Lower lobe of right lung (tissue), 2 donors: Measurements from ENCODE around the gene RNF38. TPM values are rescaled to one million over a fixed set of nuclear protein-coding genes. Genes with fewer than 3 reads are reported as not detected.
"Not testable (repeated sequence)": the region's sequence is repeated elsewhere in the genome, so short reads cannot be mapped to it uniquely, and the experiment has no call there.

ENCODE experiments used
- ATAC-seq, 2 donors: fragments of 200-7000 bp; cut with Tn5 transposase; one replicate each; pipeline ENCODE4 v1.9.1; 2020 to 2022; ENCODE audit warnings: mild to moderate bottlenecking in 2 of 2, moderate library complexity in 2 of 2
- DNase-seq: peaks from one replicate; pipeline ENCODE4 v3.0.0-alpha.2; 2020
- H3K27ac ChIP-seq: fragments of 200-600 bp; one replicate; pipeline ENCODE4 v1.8.0; 2022
- H3K27me3 ChIP-seq: fragments of 200-600 bp; one replicate; pipeline ENCODE4 v1.8.0; 2022; ENCODE audit warnings: low read depth
- H3K36me3 ChIP-seq: fragments of 200-600 bp; one replicate; pipeline ENCODE4 v1.8.0; 2022; ENCODE audit warnings: mild to moderate bottlenecking
- H3K4me1 ChIP-seq: fragments of 200-600 bp; one replicate; pipeline ENCODE4 v1.8.0; 2022
- H3K4me3 ChIP-seq: fragments of 200-600 bp; one replicate; pipeline ENCODE4 v1.8.0; 2022; ENCODE audit warnings: mild to moderate bottlenecking
- H3K9me3 ChIP-seq: fragments of 200-600 bp; one replicate; pipeline ENCODE4 v1.8.0; 2022
- intact Hi-C: fragments of 100-400 bp; cut with DNase I; formaldehyde crosslinking; loops from one replicate; pipeline ENCODE4 v1.11.0; 2022
- total RNA-seq: library from RNA; stranded (reverse); fragmentation: NEBNext Ultra II Directional; extraction: Animal tissue kit (Norgen Biotek cat#: 25700); gene quantifications from one replicate; pipeline ENCODE4 v1.2.1, GENCODE V29; 2021
- TF ChIP-seq, protein P1 (sequence below): fragments of 200-600 bp; IDR thresholded peaks from one replicate; pipeline ENCODE4 v1.8.0; 2022; ENCODE audit warnings: antibody characterized with exemption, mild to moderate bottlenecking
- donor health status: DM: no; HTN: yes; CAD: no; lungs with severe emphysema.

Gene RNF38
- total RNA-seq, 1 donor from 2014 or later, result 48.9 TPM

DNA sequence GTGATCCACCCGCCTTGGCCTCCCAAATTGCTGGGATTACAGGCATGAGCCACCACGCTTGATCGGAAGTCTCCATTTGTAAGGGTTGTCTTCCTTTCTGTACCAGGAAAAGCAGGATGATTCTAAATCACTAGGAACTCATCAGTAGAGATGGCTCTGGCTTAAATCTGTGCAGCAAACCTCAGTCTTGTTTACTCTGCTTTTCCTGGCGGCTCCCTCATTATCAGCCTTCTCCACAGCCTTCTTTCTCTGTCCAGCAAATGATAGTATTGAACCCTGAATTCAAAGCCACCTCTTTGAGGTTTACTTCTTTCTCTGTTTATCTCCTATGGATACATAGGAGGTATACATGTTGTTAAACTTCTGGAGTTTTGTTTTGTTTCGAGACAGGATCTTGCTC is 98.8 kb downstream of the RNF38 start:
- Histone ChIP-seq H3K9me3 (no peaks in the 10 kb centered on the region), H3K4me3 (no peak overlapping the region), H3K27me3 (no peaks in the 10 kb centered on the region), H3K36me3 (no peaks in the 10 kb centered on the region), H3K4me1 (no peaks in the 10 kb centered on the region), H3K27ac (no peak overlapping the region)
- ATAC-seq, result no peak
- TF ChIP-seq, protein P1, sequence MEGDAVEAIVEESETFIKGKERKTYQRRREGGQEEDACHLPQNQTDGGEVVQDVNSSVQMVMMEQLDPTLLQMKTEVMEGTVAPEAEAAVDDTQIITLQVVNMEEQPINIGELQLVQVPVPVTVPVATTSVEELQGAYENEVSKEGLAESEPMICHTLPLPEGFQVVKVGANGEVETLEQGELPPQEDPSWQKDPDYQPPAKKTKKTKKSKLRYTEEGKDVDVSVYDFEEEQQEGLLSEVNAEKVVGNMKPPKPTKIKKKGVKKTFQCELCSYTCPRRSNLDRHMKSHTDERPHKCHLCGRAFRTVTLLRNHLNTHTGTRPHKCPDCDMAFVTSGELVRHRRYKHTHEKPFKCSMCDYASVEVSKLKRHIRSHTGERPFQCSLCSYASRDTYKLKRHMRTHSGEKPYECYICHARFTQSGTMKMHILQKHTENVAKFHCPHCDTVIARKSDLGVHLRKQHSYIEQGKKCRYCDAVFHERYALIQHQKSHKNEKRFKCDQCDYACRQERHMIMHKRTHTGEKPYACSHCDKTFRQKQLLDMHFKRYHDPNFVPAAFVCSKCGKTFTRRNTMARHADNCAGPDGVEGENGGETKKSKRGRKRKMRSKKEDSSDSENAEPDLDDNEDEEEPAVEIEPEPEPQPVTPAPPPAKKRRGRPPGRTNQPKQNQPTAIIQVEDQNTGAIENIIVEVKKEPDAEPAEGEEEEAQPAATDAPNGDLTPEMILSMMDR, result no peak
- DNase-seq, result no peak
- intact Hi-C loops, result no loop called here

DNA sequence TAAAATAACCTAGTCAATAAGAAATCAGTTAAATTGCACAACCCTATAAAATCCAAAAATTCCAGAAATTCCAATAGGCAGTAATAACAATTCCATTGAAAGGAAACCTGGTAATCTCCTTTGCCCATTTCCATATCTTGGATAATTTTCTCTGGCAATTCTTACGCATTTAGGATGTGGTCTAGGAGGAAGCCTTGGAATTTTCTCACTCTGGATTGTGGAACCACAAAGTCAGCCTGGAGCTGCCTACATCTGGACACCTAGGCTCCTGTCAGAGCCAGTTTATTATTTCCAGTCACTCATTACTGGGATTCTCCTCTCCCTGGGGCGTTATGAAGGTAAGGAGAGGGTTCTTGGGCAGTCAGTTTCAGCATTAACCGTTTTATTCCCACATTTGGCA is 101.5 kb downstream of the RNF38 start:
- TF ChIP-seq, protein P1, result no peak
- H3K4me3 ChIP-seq, result no peak overlapping the region
- H3K4me1 ChIP-seq, result no peaks in the 10 kb centered on the region
- no peak overlapping the region for H3K27ac ChIP-seq
- H3K36me3 ChIP-seq, result no peaks in the 10 kb centered on the region
- H3K9me3 ChIP-seq, result no peaks in the 10 kb centered on the region
- H3K27me3 ChIP-seq, result no peaks in the 10 kb centered on the region
- ATAC-seq, result no peak
- DNase-seq, result no peak
- intact Hi-C loops, result no loop called here

DNA sequence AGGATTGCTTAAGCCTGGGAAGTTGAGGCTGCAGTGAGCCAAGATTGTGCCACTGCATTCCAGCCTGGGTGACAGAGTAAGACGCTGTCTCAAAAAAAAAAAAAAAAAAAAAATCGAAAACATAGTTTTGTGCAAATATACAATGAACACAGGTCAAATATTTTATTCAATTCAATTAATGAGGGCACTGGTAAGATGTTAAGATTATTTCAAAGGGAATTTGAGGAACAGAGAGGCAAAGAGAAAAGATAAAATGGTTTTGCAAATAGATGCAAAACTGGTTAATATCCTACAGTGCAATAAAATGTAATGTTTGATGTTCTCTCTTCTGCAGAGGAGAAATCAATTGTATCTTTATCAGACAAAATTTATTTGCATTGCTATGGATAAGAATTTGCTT is 102.3 kb downstream of the RNF38 start:
- Histone ChIP-seq H3K4me1 (no peaks in the 10 kb centered on the region), H3K27ac (no peak overlapping the region), H3K27me3 (no peaks in the 10 kb centered on the region), H3K9me3 (no peaks in the 10 kb centered on the region), H3K36me3 (no peaks in the 10 kb centered on the region), H3K4me3 (no peak overlapping the region)
- intact Hi-C loops, result no loop called here
- DNase-seq, result no peak
- TF ChIP-seq, protein P1, result no peak
- no peak for ATAC-seq

DNA sequence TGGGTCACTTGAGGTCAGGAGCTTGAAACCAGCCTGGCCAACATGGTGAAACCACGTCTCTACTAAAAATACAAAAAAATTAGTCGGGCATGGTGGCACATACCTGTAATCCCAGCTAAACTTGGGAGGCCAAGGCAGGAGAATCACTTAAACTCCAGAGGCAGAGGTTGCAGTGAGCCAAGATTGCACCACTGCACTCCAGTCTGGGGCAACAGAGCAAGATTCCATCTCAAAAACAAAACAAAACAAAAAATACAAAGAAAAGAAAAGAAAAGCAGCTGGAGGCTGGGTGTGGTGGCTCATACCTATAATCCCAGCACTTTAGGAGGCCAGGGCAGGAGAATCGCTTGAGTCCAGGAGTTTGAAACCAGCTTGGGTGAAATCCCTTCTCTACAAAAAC is 105.1 kb downstream of the RNF38 start:
- H3K27me3 ChIP-seq, H3K27ac ChIP-seq, ATAC-seq, H3K36me3 ChIP-seq, intact Hi-C loops, H3K4me1 ChIP-seq, H3K9me3 ChIP-seq, H3K4me3 ChIP-seq, DNase-seq: not testable (repeated sequence)

DNA sequence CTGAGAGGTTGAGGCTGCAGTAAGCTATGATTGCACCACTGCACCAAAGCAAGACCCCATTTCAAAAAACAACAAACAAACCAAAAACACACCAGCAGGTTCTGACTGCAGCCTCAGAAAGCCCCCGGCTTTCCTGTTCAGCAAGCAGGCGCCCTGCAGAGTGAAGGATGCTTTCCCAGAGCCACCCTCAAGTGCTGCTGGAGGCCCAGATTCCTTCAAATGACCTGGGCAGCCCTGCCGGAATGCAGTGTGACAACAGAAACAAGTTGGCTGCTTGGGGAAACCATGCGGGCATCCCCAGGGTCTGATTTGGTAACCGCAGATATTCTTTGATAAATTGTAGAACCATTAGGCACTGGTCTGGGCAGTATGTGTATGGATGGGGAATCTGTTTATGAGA is 106.2 kb downstream of the RNF38 start:
- H3K27me3 ChIP-seq, result no peaks in the 10 kb centered on the region
- H3K4me1 ChIP-seq, result no peaks in the 10 kb centered on the region
- H3K4me3 ChIP-seq, result no peak overlapping the region
- H3K27ac ChIP-seq, result no peak overlapping the region
- no peaks in the 10 kb centered on the region for H3K36me3 ChIP-seq
- no peaks in the 10 kb centered on the region for H3K9me3 ChIP-seq
- ATAC-seq (no peak), DNase-seq (no peak)
- TF ChIP-seq, protein P1, result no peak
- intact Hi-C loops, result no loop called here

DNA sequence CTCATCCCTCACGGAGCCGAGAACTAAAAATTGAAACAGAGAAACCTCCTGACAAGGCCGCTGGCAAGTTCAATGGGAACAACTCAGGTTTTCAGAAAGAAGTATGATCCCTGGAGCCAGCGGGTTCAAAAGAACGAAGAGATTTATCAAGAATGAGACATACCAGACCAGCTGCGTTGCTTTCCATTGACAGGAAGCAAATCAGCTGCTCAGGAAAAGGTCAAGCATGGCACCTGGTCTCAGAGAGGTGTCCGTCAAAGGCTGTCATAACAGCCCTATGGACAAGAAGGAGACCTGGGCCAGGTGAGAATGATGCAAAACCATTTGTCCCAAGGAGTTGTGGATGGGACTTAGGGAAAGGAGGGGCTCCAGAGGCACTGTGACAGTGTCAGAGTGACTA is 106.9 kb downstream of the RNF38 start:
- TF ChIP-seq, protein P1, result no peak
- no peak for ATAC-seq
- H3K9me3 ChIP-seq, result no peaks in the 10 kb centered on the region

More for the DNA sequence above, 106.9 kb downstream of the RNF38 start:
- no peak for DNase-seq
- H3K4me3 ChIP-seq, result no peak overlapping the region
- no peaks in the 10 kb centered on the region for H3K27me3 ChIP-seq
- H3K36me3 ChIP-seq, result no peaks in the 10 kb centered on the region
- H3K27ac ChIP-seq, result no peak overlapping the region
- intact Hi-C loops, result no loop called here
- no peaks in the 10 kb centered on the region for H3K4me1 ChIP-seq
